GM06990 (cell line): Measurements from ENCODE around the gene ZNF354C.

Experiments used
- DNase-seq: peaks from one replicate; pipeline ENCODE4 v3.0.0-alpha.2; 2011; ENCODE audit not compliant: insufficient read length; ENCODE audit errors: extremely low read depth
- H3K27me3 ChIP-seq: replicated peaks from 2 replicates; pipeline ENCODE4 v1.6.0; 2011; ENCODE audit warnings: low read length; ENCODE audit not compliant: control insufficient read depth, insufficient read depth
- H3K36me3 ChIP-seq: 2 replicates; pipeline ENCODE4 v1.5.1; 2011; ENCODE audit warnings: low read length; ENCODE audit not compliant: control insufficient read depth, insufficient read depth
- H3K4me3 ChIP-seq: replicated peaks from 2 replicates; pipeline ENCODE4 v1.5.1; 2011; ENCODE audit warnings: low read depth, mild to moderate bottlenecking, control low read depth, low read length
- TF ChIP-seq, protein P1 (sequence below): IDR thresholded peaks from 2 replicates; pipeline ENCODE4 v1.5.1; 2011; ENCODE audit warnings: low read length, control low read depth, mild to moderate bottlenecking, inconsistent platforms; ENCODE audit not compliant: insufficient read depth, poor library complexity, severe bottlenecking

Gene ZNF354C

DNA sequence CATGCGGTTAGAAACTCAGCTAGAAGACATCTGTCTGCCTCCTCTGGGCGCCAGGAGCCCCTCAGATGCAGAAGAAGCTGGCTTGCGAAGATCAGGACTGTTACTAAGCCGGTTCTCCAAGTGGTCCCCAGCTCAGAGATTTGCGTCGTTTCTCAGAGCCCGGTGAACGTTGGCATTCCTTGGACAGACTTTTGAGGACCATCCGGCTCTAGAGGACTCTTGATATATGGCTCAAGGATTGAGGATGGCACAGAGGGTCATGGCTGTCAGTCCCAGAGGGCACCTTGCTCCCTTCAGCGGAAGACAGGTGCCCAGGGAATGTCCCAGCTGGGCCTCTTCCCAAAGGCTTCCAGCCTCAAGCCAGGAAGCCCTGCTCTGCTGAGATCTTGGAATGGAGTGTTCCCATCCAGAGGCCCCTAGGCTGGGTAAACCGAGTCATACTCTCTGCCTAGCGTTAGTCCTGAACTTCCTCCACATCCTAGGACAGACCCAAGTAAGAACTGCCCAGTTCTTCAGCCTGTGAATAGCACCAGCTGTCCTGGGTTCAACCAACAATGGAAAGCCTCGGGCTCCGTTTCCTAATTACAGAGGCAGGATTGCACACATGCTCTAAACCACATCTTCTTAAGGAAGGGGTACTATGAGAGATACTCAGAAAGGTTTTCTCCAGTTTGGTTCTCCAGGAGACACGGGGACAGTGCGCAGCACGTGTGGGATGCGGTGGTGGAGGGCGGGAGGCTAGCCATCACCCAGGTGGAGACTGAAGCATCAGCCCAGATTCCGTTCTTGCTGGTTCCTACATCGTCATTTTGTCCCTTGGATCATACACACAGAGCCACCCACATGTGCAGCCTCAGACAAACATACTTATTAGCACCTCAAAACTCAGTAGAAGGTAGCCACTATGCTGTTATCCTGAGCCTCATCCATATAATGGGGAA, 51.4 kb downstream of the ZNF354C start:
- Histone ChIP-seq H3K36me3 (no peaks in the 10 kb centered on the region), H3K27me3 (no peaks in the 10 kb centered on the region), H3K4me3 (no peak overlapping the region)
- TF ChIP-seq, protein P1, sequence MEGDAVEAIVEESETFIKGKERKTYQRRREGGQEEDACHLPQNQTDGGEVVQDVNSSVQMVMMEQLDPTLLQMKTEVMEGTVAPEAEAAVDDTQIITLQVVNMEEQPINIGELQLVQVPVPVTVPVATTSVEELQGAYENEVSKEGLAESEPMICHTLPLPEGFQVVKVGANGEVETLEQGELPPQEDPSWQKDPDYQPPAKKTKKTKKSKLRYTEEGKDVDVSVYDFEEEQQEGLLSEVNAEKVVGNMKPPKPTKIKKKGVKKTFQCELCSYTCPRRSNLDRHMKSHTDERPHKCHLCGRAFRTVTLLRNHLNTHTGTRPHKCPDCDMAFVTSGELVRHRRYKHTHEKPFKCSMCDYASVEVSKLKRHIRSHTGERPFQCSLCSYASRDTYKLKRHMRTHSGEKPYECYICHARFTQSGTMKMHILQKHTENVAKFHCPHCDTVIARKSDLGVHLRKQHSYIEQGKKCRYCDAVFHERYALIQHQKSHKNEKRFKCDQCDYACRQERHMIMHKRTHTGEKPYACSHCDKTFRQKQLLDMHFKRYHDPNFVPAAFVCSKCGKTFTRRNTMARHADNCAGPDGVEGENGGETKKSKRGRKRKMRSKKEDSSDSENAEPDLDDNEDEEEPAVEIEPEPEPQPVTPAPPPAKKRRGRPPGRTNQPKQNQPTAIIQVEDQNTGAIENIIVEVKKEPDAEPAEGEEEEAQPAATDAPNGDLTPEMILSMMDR, result no peak
- no peak for DNase-seq

GRCh38 chr5:179112469-179113142, 52.4 kb downstream of the ZNF354C start:
- Histone ChIP-seq H3K27me3 (no peaks in the 10 kb centered on the region), H3K36me3 (no peaks in the 10 kb centered on the region), H3K4me3 (no peak overlapping the region)
- TF ChIP-seq, protein P1, result no peak
- DNase-seq, result no peak

DNA sequence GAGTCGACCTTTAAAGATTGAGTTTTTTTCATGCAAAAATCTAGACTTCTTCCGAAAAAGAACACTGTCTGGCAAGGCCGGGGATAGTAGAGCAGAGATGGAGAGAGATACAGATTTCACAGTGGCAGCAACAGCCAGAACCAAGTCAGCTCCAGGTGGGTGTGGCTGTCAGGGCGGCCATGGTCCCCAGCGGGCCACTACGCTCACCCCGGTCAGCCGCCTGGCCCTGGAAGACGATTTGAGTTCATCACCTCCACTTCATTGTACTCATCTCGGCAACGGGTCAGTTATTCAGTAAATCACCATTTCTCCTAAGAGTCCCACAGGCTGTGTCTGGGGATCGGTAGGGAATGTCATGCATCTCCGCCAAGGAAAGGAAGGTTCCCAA, 53.0 kb downstream of the ZNF354C start:
- H3K36me3 ChIP-seq, result no peaks in the 10 kb centered on the region
- TF ChIP-seq, protein P1, result no peak
- no peaks in the 10 kb centered on the region for H3K27me3 ChIP-seq
- no peak overlapping the region for H3K4me3 ChIP-seq
- DNase-seq, result no peak

DNA sequence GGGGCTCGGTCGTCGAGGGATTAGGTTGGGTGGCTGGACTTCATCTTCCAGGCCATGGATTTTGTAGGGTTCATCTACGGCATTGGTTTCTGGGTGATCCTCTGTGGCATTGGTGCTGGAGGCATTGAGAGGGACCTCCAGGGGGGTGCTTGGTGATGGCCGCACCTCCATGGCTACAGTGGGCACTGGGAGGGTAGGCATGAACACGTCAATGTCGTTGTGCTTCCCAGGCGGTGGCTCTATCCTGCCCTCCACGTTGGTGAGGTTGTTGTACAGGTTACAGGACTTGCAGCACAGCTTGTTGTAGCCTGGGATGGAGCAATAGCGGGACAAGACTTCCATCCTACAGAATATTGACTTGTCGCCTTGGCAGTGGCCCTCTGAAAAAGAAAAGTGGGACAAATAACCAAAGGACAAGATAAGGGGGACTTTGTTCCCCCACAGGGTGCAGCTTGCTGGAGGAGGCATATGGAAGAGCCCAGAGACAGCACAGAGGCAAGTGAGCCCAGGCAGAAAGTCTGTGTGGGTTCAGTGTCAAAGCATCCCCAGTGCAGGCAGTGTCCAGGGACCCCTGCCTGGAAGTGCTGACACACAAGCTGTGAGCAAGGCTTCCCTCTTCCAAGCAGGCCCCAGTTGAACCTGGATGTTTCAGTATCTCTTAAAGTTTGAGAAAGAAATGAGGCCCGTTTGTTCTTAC, 53.9 kb downstream of the ZNF354C start:
- DNase-seq, result no peak
- Histone ChIP-seq H3K27me3 (no peaks in the 10 kb centered on the region), H3K4me3 (no peak overlapping the region), H3K36me3 (no peaks in the 10 kb centered on the region)
- TF ChIP-seq, protein P1, result no peak

- no peak overlapping the region for H3K4me3 ChIP-seq
- H3K36me3 ChIP-seq, result no peaks in the 10 kb centered on the region
- DNase-seq, result no peak
- TF ChIP-seq, protein P1, result no peak
- no peaks in the 10 kb centered on the region for H3K27me3 ChIP-seq
Observed at GRCh38 chr5:179114756-179115155, 54.6 kb downstream of the ZNF354C start.
